Mesendoderm (in vitro differentiated cells): ENCODE results near the gene CYP2C18.
"Not testable (repeated sequence)": the region's sequence is repeated elsewhere in the genome, so short reads cannot be mapped to it uniquely, and the experiment has no call there.

Experiments
- DNase-seq: peaks from one replicate; pipeline ENCODE4 v3.0.0; 2013
- H2AK5ac ChIP-seq: 2 replicates; pipeline ENCODE4 v1.6.1; 2013; ENCODE audit warnings: low read length, inconsistent platforms
- H2BK120ac ChIP-seq: 2 replicates; pipeline ENCODE4 v1.6.1; 2013; ENCODE audit warnings: low read depth, mild to moderate bottlenecking, low read length, moderate library complexity, mixed read lengths
- H2BK15ac ChIP-seq: replicated peaks from 2 replicates; pipeline ENCODE4 v1.6.1; 2013; ENCODE audit warnings: low read depth, mild to moderate bottlenecking, moderate library complexity
- H2BK5ac ChIP-seq: 2 replicates; pipeline ENCODE4 v1.6.1; 2013; ENCODE audit warnings: low read length, inconsistent platforms
- H3K18ac ChIP-seq: 2 replicates; pipeline ENCODE4 v1.6.1; 2013; ENCODE audit warnings: mild to moderate bottlenecking, low read length, mixed read lengths
- H3K23ac ChIP-seq: one replicate; pipeline ENCODE4 v1.6.1; 2013; ENCODE audit warnings: low read length
- H3K27ac ChIP-seq: 2 replicates; pipeline ENCODE4 v1.5.1; 2013; ENCODE audit warnings: low read depth, mild to moderate bottlenecking, inconsistent platforms, low read length, moderate library complexity
- H3K27me3 ChIP-seq: 2 replicates; pipeline ENCODE4 v1.6.1; 2013; ENCODE audit warnings: low read length, control low read depth, mild to moderate bottlenecking, inconsistent platforms; ENCODE audit not compliant: insufficient read depth, poor library complexity
- H3K36me3 ChIP-seq: 2 replicates; pipeline ENCODE4 v1.6.1; 2013; ENCODE audit warnings: low read length, inconsistent platforms; ENCODE audit not compliant: control insufficient read depth, insufficient read depth
- H3K4ac ChIP-seq: one replicate; pipeline ENCODE4 v1.6.1; 2013; ENCODE audit warnings: low read depth, mild to moderate bottlenecking, low read length, moderate library complexity
- H3K4me1 ChIP-seq: 2 replicates; pipeline ENCODE4 v1.6.1; 2013; ENCODE audit warnings: low read depth, low read length, inconsistent platforms; ENCODE audit not compliant: control insufficient read depth
- H3K4me2 ChIP-seq: 2 replicates; pipeline ENCODE4 v1.6.1; 2013; ENCODE audit warnings: low read length
- H3K4me3 ChIP-seq: 2 replicates; pipeline ENCODE4 v1.5.1; 2013; ENCODE audit warnings: mild to moderate bottlenecking, low read length
- H3K56ac ChIP-seq: one replicate; pipeline ENCODE4 v1.6.1; 2013; ENCODE audit warnings: low read length
- H3K79me1 ChIP-seq: 2 replicates; pipeline ENCODE4 v1.6.1; 2013; ENCODE audit warnings: low read length, inconsistent platforms
- H3K79me2 ChIP-seq: 2 replicates; pipeline ENCODE4 v1.6.1; 2013; ENCODE audit warnings: mild to moderate bottlenecking, low read length; ENCODE audit not compliant: control insufficient read depth, insufficient read depth
- H3K9ac ChIP-seq: 2 replicates; pipeline ENCODE4 v1.6.1; 2013; ENCODE audit warnings: low read length, inconsistent platforms
- H4K5ac ChIP-seq: one replicate; pipeline ENCODE4 v1.6.1; 2013; ENCODE audit warnings: low read length
- H4K8ac ChIP-seq: one replicate; pipeline ENCODE4 v1.6.1; 2013; ENCODE audit warnings: low read depth, mild to moderate bottlenecking, control low read depth, low read length, moderate library complexity
- WGBS: extraction: QIAGEN DNeasy Blood & Tissue Kit; methylation state at CpG from one replicate; pipeline ENCODE4 v1.1.7; 2013; ENCODE audit warnings: low lambda C conversion rate, missing lambda C conversion rate; ENCODE audit not compliant: insufficient coverage; ENCODE audit errors: extremely low coverage; 5-methylcytosine and 5-hydroxymethylcytosine counted together

The CYP2C18 gene

DNA sequence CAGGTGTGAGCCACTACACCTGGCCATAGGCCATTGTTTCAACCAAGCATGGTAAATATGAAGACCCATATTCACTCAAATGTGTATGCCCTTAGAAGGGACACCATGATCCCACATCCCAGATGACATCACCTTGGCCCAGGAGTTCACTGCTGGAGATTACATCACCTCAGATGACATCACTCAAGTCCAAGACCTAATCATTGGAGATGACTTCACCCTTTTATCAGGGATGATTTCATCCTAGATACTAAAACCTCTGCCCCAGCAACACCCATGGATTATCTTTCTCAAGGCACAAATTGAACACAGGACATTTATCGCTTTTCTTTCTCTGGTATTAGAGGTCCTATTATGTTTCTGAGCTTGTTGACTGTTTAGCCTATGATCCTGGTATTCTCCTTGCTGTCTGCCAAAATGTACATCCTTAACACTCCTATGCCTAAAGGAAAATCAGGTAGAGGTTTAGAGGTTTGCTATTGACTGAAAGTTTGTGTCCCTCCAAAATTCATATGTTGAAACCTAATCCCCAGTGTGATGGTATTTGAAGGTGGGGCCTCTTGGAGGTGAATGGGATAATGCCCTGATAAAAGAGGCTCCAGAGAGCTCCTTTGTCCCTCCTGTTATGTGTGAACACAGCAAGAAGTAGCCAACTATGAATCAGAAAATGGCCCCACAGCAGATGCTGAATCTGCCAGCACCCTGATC, 9.8 kb upstream of the CYP2C18 start:
- WGBS = no CpG with 5 or more reads among the region's 1 CpG
- no peak overlapping the region for H3K18ac ChIP-seq
- no peak overlapping the region for H3K4me2 ChIP-seq
- H4K5ac ChIP-seq = no peak overlapping the region
- H2AK5ac ChIP-seq = no peak overlapping the region
- H4K8ac ChIP-seq = no peak overlapping the region
- no peaks in the 10 kb centered on the region for H3K79me1 ChIP-seq
- H3K9ac ChIP-seq = no peak overlapping the region
- no peak overlapping the region for H2BK15ac ChIP-seq
- no peaks in the 10 kb centered on the region for H3K79me2 ChIP-seq
- no peak overlapping the region for H3K4me3 ChIP-seq
- no peak overlapping the region for H2BK120ac ChIP-seq
- no peaks in the 10 kb centered on the region for H3K27me3 ChIP-seq
- H3K27ac ChIP-seq = no peak overlapping the region
- no peaks in the 10 kb centered on the region for H3K36me3 ChIP-seq
- peak; percentile 60 for DNase-seq
- H3K4ac ChIP-seq = no peak overlapping the region
- H2BK5ac ChIP-seq = no peak overlapping the region
- H3K23ac ChIP-seq = no peak overlapping the region
- H3K56ac ChIP-seq = no peak overlapping the region
- H3K4me1 ChIP-seq = no peaks in the 10 kb centered on the region

DNA sequence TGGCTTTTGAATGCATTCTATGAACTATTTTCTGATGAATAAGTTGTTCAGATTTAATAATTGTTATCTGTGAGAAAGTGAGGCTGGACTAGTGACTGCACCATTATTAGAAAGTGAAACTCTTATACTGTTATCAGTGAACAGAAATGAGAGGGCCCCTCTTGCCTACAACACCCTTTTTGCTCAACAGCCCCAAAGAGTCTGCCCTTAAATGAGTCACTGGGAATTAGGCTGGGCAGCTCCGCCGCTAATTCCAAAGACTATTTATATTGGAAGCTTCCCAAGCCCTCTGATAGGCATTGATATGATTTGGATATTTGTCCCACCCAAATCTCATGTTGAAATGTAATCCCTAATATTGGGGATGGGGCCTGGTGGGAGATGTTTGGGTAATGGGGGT, 7.0 kb upstream of the CYP2C18 start:
- H3K56ac ChIP-seq = no peak overlapping the region
- H3K79me2 ChIP-seq = no peaks in the 10 kb centered on the region
- no peak overlapping the region for H2AK5ac ChIP-seq
- no peak overlapping the region for H3K4me2 ChIP-seq
- H3K4me1 ChIP-seq = no peaks in the 10 kb centered on the region
- H4K5ac ChIP-seq = no peak overlapping the region
- no peak for DNase-seq
- H3K27me3 ChIP-seq = no peaks in the 10 kb centered on the region
- no peak overlapping the region for H3K9ac ChIP-seq
- no peak overlapping the region for H3K4me3 ChIP-seq
- no CpG with 5 or more reads among the region's 2 CpGs for WGBS
- no peak overlapping the region for H2BK5ac ChIP-seq
- no peak overlapping the region for H2BK15ac ChIP-seq
- no peaks in the 10 kb centered on the region for H3K79me1 ChIP-seq
- H3K23ac ChIP-seq = no peak overlapping the region
- no peak overlapping the region for H2BK120ac ChIP-seq
- H3K36me3 ChIP-seq = no peaks in the 10 kb centered on the region
- H4K8ac ChIP-seq = no peak overlapping the region
- no peak overlapping the region for H3K27ac ChIP-seq
- H3K4ac ChIP-seq = no peak overlapping the region
- H3K18ac ChIP-seq = no peak overlapping the region

DNA sequence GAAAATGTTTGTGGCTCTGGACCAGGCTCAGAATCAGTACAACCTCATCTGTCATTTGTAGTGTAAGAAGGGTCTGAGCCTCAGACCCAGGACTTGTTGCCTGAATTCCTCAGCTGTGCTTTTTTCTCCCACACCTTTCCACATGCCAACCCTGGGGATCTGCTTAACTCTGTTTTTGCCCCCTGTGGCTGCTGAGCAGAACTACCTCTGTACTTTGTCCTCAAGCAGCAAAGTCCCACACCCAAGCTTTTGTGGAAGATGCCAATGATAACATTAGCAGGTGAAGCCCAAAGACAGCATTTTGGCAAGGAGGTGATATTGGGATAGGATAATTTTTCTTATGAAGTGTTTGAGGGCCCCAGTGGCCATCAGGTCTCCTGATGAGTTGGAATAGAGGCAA, 5.8 kb upstream of the CYP2C18 start:
- Histone ChIP-seq H2BK5ac (no peak overlapping the region), H2AK5ac (no peak overlapping the region), H3K9ac (no peak overlapping the region), H3K4me1 (peaks cover 2% of the 10 kb centered on the region), H2BK15ac (no peak overlapping the region), H3K4me2 (no peak overlapping the region), H3K4ac (no peak overlapping the region), H2BK120ac (no peak overlapping the region), H3K36me3 (no peaks in the 10 kb centered on the region), H4K8ac (no peak overlapping the region), H3K23ac (no peak overlapping the region), H3K27ac (no peak overlapping the region), H3K79me2 (no peaks in the 10 kb centered on the region), H3K56ac (no peak overlapping the region), H3K27me3 (no peaks in the 10 kb centered on the region), H3K18ac (no peak overlapping the region), H3K79me1 (no peaks in the 10 kb centered on the region), H4K5ac (no peak overlapping the region), H3K4me3 (no peak overlapping the region)
- DNase-seq = peak; percentile 69

- no peak overlapping the region for H2BK15ac ChIP-seq
- H2AK5ac ChIP-seq = no peak overlapping the region
- peaks cover 2% of the 10 kb centered on the region for H3K4me1 ChIP-seq
- H3K27me3 ChIP-seq = no peaks in the 10 kb centered on the region
- no peaks in the 10 kb centered on the region for H3K79me2 ChIP-seq
- no peaks in the 10 kb centered on the region for H3K79me1 ChIP-seq
- H2BK120ac ChIP-seq = no peak overlapping the region
- H3K9ac ChIP-seq = no peak overlapping the region
- no peak overlapping the region for H3K4me2 ChIP-seq
- no peak overlapping the region for H3K18ac ChIP-seq
- no peak overlapping the region for H3K4ac ChIP-seq
- no peak overlapping the region for H4K8ac ChIP-seq
- no peak overlapping the region for H4K5ac ChIP-seq
- H3K27ac ChIP-seq = no peak overlapping the region
- H3K56ac ChIP-seq = no peak overlapping the region
- H3K4me3 ChIP-seq = no peak overlapping the region
- no peak overlapping the region for H2BK5ac ChIP-seq
- no peak for DNase-seq
- no peak overlapping the region for H3K23ac ChIP-seq
- no peaks in the 10 kb centered on the region for H3K36me3 ChIP-seq
- WGBS = no CpG with 5 or more reads among the region's 2 CpGs
These were observed 5.1 kb upstream of the CYP2C18 start for GRCh38 chr10:94678475-94678874.

DNA sequence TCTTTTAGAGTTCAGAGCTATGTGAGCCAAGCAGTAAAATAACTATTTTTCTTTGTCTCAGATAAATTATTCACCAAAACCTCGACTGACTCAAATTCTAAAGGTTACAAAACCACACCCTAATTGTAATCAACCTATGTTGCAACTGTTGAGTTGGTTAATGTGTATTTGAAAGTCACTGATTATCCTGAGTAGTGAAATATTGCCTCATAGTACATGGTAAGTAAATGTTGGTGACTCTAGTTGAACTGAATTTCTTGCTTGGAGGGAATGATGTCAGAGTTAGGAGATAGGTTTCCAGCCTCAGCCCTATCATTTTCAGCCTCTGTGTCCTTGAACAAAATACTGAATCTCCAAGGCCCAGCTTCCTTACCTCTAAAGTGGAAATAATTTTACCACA, 3.0 kb upstream of the CYP2C18 start:
- Histone ChIP-seq H3K4me3 (no peak overlapping the region), H3K9ac (no peak overlapping the region), H2BK15ac (no peak overlapping the region), H3K36me3 (no peaks in the 10 kb centered on the region), H3K4me1 (peaks cover 2% of the 10 kb centered on the region), H3K18ac (no peak overlapping the region), H4K5ac (no peak overlapping the region), H3K27me3 (no peaks in the 10 kb centered on the region), H2BK120ac (no peak overlapping the region), H4K8ac (no peak overlapping the region), H3K79me2 (no peaks in the 10 kb centered on the region), H3K23ac (no peak overlapping the region), H3K4me2 (no peak overlapping the region), H3K79me1 (no peaks in the 10 kb centered on the region), H3K27ac (no peak overlapping the region), H2BK5ac (no peak overlapping the region), H3K56ac (no peak overlapping the region), H2AK5ac (no peak overlapping the region), H3K4ac (no peak overlapping the region)
- DNase-seq = no peak
- no CpG with 5 or more reads among the region's 1 CpG for WGBS

GRCh38 chr10:94682636-94683035, 893 bp upstream of the CYP2C18 start:
- not testable (repeated sequence) for H3K56ac ChIP-seq, H3K79me2 ChIP-seq, H3K27ac ChIP-seq, H3K36me3 ChIP-seq, H2AK5ac ChIP-seq, H3K27me3 ChIP-seq, H2BK15ac ChIP-seq, H4K5ac ChIP-seq, H3K4ac ChIP-seq, H2BK120ac ChIP-seq, H2BK5ac ChIP-seq, H4K8ac ChIP-seq, H3K18ac ChIP-seq, H3K4me3 ChIP-seq, H3K9ac ChIP-seq, H3K4me1 ChIP-seq, H3K79me1 ChIP-seq, H3K4me2 ChIP-seq, H3K23ac ChIP-seq
- DNase-seq = peak; percentile 27
- WGBS = no CpG with 5 or more reads among the region's 4 CpGs
